Measurements from ENCODE around the gene CRYBG1. TPM values are rescaled to one million over a fixed set of nuclear protein-coding genes. Genes with fewer than 3 reads are reported as not detected.

Gene CRYBG1
- total and polyA plus RNA-seq, 2 donors (not counting 3 experiments of a cell fraction or from before 2014, with no cell fraction given), result 4.1 to 30.1 TPM

GRCh38 chr6:106618324-106618723 is 257.8 kb downstream of the CRYBG1 start:
- ChIA-PET POLR2A (no interaction called here), CTCF (interaction anchor here (0.8 to 3.3 kb wide), 3 partner anchors 8 to 12 kb away, joined by 3 to 11 read pairs (median 5); no protein-coding TSS in a partner anchor)
- H2AFZ ChIP-seq (ENCODE audit: low read depth, low read length), result no peak overlapping the region
- no peaks in the 10 kb centered on the region for H3K9me1 ChIP-seq (replicated peaks; ENCODE audit: control insufficient read depth, extremely low read depth, insufficient read depth, low read length)
- no peaks in the 10 kb centered on the region for H4K20me1 ChIP-seq (replicated peaks; ENCODE audit: control insufficient read depth, extremely low read depth, insufficient read depth, low read length)
- FAIRE-seq (no peak), DNase-seq (ENCODE audit: low read depth, low spot score) (no peak)
- H3K4me1 ChIP-seq (ENCODE audit: control insufficient read depth, extremely low read depth, insufficient read depth, low read length), result peaks cover 7% of the 10 kb centered on the region
- H3K36me3 ChIP-seq (ENCODE audit: control insufficient read depth in 2 of 2, extremely low read depth in 1 of 2, insufficient read depth in 2 of 2, low read length in 2 of 2), result no peaks in the 10 kb centered on the region
- no peak overlapping the region for H3K4me2 ChIP-seq (ENCODE audit: insufficient read depth, low read length)
- dilution Hi-C loops (cut with MboI; ENCODE audit: extremely low pct_ligation_motif_present, low sequenced_read_pairs), result no loop called here
- H3K79me2 ChIP-seq (ENCODE audit: control insufficient read depth, insufficient read depth, low read length), result no peaks in the 10 kb centered on the region
- H3K4me3 ChIP-seq (replicated peaks in 1 of 3; ENCODE audit: insufficient read depth in 1 of 3, low read depth in 1 of 3, low read length in 3 of 3), result no peak overlapping the region
- TF ChIP-seq POLR2A (IDR thresholded peaks at IDR 0.05; ENCODE audit: low read depth, low read length) (no peak), FOS (IDR thresholded peaks at IDR 0.05; ENCODE audit: borderline replicate concordance, insufficient read depth, low read length) (no peak), GATA2 (IDR thresholded peaks at IDR 0.05; ENCODE audit: insufficient read depth, insufficient read length, low read depth, low read length) (no peak), JUN (IDR thresholded peaks at IDR 0.05; ENCODE audit: borderline replicate concordance, insufficient read depth, insufficient read length, low read depth) (no peak)
- intact Hi-C loops (cut with micrococcal nuclease), result no loop called here
- no TSS peak for BruUV-seq (replicated peaks)
- no peak overlapping the region for H3K27ac ChIP-seq (ENCODE audit: insufficient read depth, low read depth, low read length)
- no peaks in the 10 kb centered on the region for H3K9me3 ChIP-seq (replicated peaks; ENCODE audit: control insufficient read depth, insufficient read depth, low read length)
- no peak overlapping the region for H3K9ac ChIP-seq (replicated peaks; ENCODE audit: extremely low read depth, insufficient read depth, low read length)
- H3K27me3 ChIP-seq (ENCODE audit: control insufficient read depth in 2 of 2, insufficient read depth in 2 of 2, low read length in 2 of 2), result no peaks in the 10 kb centered on the region

- intact Hi-C loops (cut with micrococcal nuclease) (no loop called here), dilution Hi-C loops (cut with MboI; ENCODE audit: extremely low pct_ligation_motif_present, low sequenced_read_pairs) (no loop called here)
- POLR2A ChIA-PET, result no interaction called here
- DNase-seq (ENCODE audit: low read depth, low spot score) (no peak), FAIRE-seq (no peak)
- no peaks in the 10 kb centered on the region for H3K79me2 ChIP-seq (ENCODE audit: control insufficient read depth, insufficient read depth, low read length)
- TF ChIP-seq, protein P1, sequence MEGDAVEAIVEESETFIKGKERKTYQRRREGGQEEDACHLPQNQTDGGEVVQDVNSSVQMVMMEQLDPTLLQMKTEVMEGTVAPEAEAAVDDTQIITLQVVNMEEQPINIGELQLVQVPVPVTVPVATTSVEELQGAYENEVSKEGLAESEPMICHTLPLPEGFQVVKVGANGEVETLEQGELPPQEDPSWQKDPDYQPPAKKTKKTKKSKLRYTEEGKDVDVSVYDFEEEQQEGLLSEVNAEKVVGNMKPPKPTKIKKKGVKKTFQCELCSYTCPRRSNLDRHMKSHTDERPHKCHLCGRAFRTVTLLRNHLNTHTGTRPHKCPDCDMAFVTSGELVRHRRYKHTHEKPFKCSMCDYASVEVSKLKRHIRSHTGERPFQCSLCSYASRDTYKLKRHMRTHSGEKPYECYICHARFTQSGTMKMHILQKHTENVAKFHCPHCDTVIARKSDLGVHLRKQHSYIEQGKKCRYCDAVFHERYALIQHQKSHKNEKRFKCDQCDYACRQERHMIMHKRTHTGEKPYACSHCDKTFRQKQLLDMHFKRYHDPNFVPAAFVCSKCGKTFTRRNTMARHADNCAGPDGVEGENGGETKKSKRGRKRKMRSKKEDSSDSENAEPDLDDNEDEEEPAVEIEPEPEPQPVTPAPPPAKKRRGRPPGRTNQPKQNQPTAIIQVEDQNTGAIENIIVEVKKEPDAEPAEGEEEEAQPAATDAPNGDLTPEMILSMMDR (IDR thresholded peaks at IDR 0.05; ENCODE audit: extremely low read depth in 1 of 2, insufficient read depth in 1 of 2, low read depth in 1 of 2, low read length in 2 of 2), result no peak
- TF ChIP-seq MAX (IDR thresholded peaks at IDR 0.05; ENCODE audit: insufficient read depth, insufficient read length) (no peak), EZH2 (IDR thresholded peaks at IDR 0.05; ENCODE audit: borderline replicate concordance, low read depth, low read length, severe bottlenecking) (no peak), MYC (IDR thresholded peaks at IDR 0.05; ENCODE audit: low read depth, low read length) (no peak), POLR2A (IDR thresholded peaks at IDR 0.05; ENCODE audit: low read depth, low read length) (no peak), GATA2 (IDR thresholded peaks at IDR 0.05; ENCODE audit: insufficient read depth, insufficient read length, low read depth, low read length) (no peak), JUN (IDR thresholded peaks at IDR 0.05; ENCODE audit: borderline replicate concordance, insufficient read depth, insufficient read length, low read depth) (no peak), POLR2AphosphoS5 (IDR thresholded peaks at IDR 0.05; ENCODE audit: insufficient read depth, low read depth, low read length) (no peak)
- H2AFZ ChIP-seq (ENCODE audit: low read depth, low read length), result no peak overlapping the region
- no peaks in the 10 kb centered on the region for H3K27me3 ChIP-seq (ENCODE audit: control insufficient read depth in 2 of 2, insufficient read depth in 2 of 2, low read length in 2 of 2)
- H3K4me2 ChIP-seq (ENCODE audit: insufficient read depth, low read length), result no peak overlapping the region
- no peak overlapping the region for H3K9ac ChIP-seq (replicated peaks; ENCODE audit: extremely low read depth, insufficient read depth, low read length)
- CTCF ChIA-PET, result interaction anchor here (0.7 kb wide), 2 partner anchors 40 to 329 kb away, joined by 3 to 4 read pairs; no protein-coding TSS in a partner anchor
- no peaks in the 10 kb centered on the region for H3K9me3 ChIP-seq (replicated peaks; ENCODE audit: control insufficient read depth, insufficient read depth, low read length)
- no peak overlapping the region for H3K4me3 ChIP-seq (replicated peaks in 1 of 3; ENCODE audit: insufficient read depth in 1 of 3, low read depth in 1 of 3, low read length in 3 of 3)
- no peaks in the 10 kb centered on the region for H4K20me1 ChIP-seq (replicated peaks; ENCODE audit: control insufficient read depth, extremely low read depth, insufficient read depth, low read length)
- no peaks in the 10 kb centered on the region for H3K36me3 ChIP-seq (ENCODE audit: control insufficient read depth in 2 of 2, extremely low read depth in 1 of 2, insufficient read depth in 2 of 2, low read length in 2 of 2)
- H3K4me1 ChIP-seq (ENCODE audit: control insufficient read depth, extremely low read depth, insufficient read depth, low read length), result peaks cover 7% of the 10 kb centered on the region
- no peak overlapping the region for H3K27ac ChIP-seq (ENCODE audit: insufficient read depth, low read depth, low read length)
- BruUV-seq (replicated peaks), result no TSS peak
- no peaks in the 10 kb centered on the region for H3K9me1 ChIP-seq (replicated peaks; ENCODE audit: control insufficient read depth, extremely low read depth, insufficient read depth, low read length)
Measured at GRCh38 chr6:106619223-106619622, 258.7 kb downstream of the CRYBG1 start.
